ENCODE measurements around the gene WDR38.

The WDR38 gene

DNA sequence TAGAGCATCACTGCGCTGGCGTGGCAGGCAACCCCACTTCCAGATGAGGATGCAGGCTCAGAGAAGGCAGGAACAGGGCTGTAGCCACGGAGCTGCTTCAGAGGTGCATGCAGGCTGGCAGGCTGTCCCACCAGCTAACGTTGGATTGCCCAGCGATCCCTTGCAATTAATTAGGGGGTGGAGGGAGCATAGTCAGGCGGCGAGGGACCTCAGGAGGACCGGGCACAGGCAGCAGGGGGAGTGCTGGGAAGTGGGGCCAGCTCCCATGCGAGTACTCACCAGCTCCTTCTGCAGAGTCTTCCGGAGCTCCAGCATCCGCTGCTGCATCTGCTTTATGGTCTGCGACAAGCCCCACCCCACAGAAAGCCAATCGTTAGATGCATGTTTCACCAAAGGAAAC lies 29.0 kb downstream of the WDR38 start:
- DNase-seq (ENCODE audit: low read depth in 2 of 2), result no peak

DNA sequence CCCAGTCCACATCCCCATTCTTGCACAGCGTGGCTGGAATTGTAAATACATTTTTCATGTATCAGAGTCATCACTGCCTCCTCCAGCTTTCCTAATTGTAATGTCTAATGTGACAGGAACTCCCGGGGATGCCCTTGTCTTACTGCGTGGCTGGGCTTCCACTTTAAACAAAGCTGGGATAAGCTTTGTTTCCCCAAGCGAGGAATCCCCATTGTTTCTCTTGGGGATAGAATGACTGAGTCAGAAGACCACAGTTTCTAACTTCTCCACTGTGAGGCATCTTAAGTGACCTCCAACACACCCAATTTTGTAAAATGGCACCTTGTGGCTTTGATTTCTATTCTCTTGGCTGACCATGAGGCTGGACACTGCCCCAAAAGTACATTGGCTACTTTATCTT lies 31.1 kb downstream of the WDR38 start:
- no peak for DNase-seq (ENCODE audit: low read depth in 2 of 2)

DNA sequence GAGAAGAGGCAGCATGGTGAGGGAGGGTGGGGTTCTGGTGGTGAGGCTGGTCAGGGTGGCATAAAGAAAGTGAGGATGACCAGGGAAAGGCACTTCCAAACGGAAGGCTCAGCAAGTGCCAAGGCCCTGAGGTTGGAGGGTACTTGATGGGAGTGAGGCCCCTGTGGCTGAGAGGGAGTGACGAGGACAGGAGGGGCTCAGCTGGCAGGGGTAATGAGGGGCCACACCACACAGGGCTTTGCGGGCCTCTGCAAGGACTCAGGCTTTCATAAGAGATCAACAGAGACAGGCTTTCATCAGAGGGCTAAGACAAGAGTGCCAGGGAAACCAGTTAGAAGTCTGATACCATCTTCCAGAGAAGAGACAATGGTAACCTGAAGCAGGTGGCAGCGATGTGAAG lies 32.3 kb downstream of the WDR38 start:
- DNase-seq (ENCODE audit: low read depth in 2 of 2), result no peak

DNA sequence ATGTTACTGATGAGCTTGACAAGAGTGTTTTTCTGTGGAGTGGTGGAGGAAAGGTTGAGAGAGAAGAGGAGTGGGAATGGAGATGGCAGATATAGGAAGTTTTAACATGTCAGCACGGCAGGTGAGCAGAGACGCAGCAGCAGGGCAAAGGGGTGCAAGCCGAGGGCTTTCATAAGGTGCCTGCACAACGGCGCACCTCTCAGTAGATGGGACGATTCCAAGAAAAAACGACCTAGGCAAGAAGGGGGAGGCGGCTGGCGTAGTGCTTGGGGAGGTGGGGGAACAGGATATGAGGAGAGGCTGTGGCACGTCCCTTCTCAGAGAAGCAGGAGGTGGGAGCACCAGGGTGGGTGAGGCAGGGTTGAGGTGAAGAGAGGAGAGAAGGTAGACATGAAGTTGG lies 33.2 kb downstream of the WDR38 start:
- DNase-seq (ENCODE audit: low read depth in 2 of 2), result no peak

GRCh38 chr9:124886866-124887492 lies 33.7 kb downstream of the WDR38 start:
- no peak for DNase-seq (ENCODE audit: low read depth in 2 of 2)

DNA sequence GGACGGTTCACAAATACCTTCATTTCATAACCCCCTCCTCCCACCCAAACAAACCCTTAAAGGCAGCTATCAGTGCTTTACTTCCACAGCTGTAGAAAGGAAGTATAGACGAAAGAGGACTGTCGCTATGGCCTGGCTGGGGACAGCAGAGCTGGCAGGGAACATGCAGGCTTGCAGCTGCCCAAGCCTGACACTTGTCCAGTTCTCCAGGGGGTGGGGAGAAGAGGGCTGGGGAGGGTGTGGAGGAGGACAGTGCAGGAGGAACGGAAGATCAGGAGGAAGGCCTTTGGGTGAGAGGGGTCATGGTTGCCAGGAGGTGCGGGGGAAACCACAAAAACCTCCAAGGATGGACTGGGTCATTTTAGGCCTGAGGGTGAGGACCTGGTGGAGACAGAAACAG lies 34.6 kb downstream of the WDR38 start:
- no peak for DNase-seq (ENCODE audit: low read depth in 2 of 2)

DNA sequence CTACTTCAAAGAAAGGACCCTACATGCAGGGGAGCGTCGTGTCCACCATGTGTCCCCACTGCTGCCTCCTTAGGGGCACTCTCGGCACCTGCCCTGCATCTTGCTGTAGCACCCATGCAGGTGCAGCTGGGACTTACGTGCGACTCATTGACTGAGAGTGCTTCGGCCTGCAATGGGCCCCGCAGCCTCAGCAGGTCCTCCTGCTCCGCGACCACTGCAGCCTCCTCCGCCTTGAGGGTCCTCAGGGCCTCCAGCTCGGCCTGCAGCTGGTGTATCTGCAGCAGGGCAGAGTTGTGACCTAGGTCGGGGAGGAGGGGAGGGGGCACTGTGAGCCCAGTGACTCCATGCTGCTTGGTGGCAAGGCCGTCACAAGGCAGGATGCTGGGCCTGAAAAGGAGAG lies 35.7 kb downstream of the WDR38 start:
- no peak for DNase-seq (ENCODE audit: low read depth in 2 of 2)

GRCh38 chr9:124890179-124890578 lies 36.9 kb downstream of the WDR38 start:
- DNase-seq (ENCODE audit: low read depth in 2 of 2), result no peak

GRCh38 chr9:124894035-124894740 lies 40.9 kb downstream of the WDR38 start:
- DNase-seq (ENCODE audit: low read depth in 2 of 2), result no peak

DNA sequence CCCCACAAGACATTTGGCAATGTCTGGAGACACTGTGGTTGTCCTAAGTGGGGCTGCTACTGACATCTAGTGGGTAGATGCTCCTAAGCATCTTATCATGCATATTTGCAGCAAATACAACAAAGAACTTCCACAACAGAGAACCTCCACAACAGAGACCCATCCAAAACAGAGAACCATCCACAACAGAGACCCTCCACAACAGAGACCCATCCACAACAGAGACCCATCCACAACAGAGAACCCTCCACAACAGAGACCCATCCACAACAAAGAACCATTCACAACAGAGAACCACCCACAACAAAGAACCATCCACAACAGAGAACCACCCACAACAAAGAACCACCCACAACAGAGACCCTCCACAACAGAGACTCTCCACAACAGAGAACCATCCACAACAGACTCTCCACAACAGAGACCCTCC lies 41.5 kb downstream of the WDR38 start:
- no peak for DNase-seq (ENCODE audit: low read depth in 2 of 2)

DNA sequence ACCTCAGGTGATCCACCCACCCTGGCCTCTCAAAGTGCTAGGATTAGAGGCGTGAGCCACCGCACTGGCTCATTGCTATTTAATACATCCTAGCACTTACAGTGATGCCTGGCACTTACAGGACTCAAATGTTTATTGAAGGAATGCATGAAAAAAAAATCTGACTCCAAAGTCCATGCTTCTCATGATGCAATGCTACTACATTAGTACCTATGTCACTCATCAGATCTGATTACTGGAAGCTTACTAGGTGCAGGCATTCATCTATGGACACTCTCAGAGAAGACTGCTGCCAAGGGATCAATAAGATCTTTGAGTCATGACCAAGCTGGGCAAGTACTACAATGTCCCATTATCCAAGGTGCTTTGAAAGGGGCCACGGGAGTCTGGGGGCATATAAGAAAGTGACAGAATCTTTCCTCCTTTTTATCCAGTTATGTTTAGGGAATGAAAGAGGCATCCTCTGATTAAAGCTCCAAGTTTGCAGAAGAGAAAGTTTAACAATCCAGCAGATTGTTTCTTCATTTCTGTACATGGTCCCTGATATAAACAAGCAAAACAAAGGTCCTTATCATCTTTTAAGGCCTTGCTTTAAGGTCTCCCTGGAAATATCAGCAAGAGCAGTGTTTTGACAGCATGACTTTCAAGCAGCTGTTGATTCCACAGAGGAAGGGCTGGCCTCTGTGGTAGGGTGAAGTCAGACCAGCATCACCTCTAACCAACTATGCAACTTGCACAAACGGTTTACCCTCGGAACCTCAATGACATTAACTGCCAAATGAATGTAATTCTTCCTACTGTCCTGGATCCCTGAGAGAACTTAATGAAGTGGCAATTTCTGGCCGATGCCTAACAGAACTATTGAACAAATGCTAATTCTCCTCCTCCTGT lies 44.6 kb downstream of the WDR38 start:
- no peak for DNase-seq (ENCODE audit: low read depth in 2 of 2)

DNA sequence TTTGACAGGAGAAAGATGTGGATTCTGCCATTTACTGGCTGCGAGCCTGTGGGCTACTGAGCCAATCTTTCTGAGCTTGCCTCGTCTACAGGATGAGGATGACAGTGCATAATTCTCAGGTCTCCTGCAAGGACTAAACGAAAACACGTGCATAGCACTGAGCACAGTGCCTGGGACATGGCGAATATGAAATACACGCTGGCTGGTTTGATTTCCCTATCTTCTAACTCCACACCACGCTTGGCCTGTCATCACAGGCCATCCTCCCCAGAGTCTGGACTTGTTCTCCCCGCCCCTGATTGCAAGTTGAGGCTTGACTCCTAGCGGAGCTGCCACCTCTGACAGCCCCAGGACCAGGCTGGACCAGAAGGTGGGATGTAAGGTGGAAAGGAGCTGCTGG lies 46.6 kb downstream of the WDR38 start:
- no peak for DNase-seq (ENCODE audit: low read depth in 2 of 2)

DNA sequence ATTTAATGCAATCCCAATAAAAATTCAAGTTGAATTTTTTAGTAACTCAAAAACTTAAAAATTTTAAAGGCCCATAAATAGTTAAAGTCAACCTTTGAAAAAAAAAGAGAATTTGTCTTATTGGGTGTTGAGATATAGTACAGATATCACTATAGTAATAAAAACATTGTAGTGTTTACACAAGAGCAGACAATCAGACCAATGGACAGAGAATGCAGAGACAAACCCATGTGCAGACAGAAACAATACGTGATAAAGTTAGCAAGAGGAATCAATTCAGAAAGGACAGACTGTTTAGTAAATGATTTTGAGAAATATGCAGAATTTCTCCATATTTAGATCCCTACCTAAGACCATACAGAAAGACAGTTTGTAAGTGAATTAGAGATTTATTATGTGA lies 53.7 kb downstream of the WDR38 start:
- DNase-seq (ENCODE audit: low read depth in 2 of 2), result no peak

Data from stimulated activated CD8-positive, alpha-beta memory T cell treated with anti-CD3 and anti-CD28 coated beads, Interleukin-15, amount 100 ng/mL, for 48 hours (primary cell).